Gastrocnemius medialis (tissue), 4 donors: ENCODE data around the gene PTPRR.
"Not testable (repeated sequence)": the region's sequence is repeated elsewhere in the genome, so short reads cannot be mapped to it uniquely, and the experiment has no call there.

Experiments
- CTCF ChIP-seq, 5 experiments: fragments of 450-650 bp in 3 of 5; fragments of 200-600 bp in 2 of 5; sonication (generic) in 2 of 5; IDR thresholded peaks in 4 of 5; conservative IDR thresholded peaks in 1 of 5; 1 replicate in 4 of 5; 2 replicates in 1 of 5; pipeline ENCODE4 v1.5.1; 2016 to 2019; ENCODE audit warnings: antibody characterized with exemption in 5 of 5, mild to moderate bottlenecking in 3 of 5, moderate library complexity in 3 of 5
- POLR2A ChIP-seq, 2 donors: fragments of 450-650 bp; IDR thresholded peaks; one replicate each; pipeline ENCODE4 v1.6.1; 2017; ENCODE audit warnings: antibody characterized with exemption in 2 of 2, mild to moderate bottlenecking in 2 of 2, moderate library complexity in 2 of 2

DNA sequence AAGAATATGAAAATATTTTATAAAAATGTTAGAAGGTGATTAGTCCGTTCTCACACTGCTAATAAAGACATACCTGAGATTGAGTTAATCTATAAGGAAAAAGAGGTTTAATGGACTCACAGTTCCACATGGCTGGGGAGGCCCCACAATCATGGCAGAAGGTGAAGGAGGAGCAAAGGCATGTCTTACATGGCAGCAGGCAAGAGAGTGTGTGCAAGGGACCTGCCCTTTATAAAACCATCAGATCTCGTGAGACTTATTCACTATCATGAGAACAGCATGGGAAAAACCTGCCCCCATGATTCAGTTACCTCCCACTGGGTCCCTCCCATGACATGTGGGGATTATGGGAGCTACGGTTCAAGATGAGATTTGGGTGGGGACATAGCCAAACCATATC is 185.3 kb downstream of the PTPRR start:
- not testable (repeated sequence) for TF ChIP-seq POLR2A (IDR thresholded peaks at IDR 0.05); CTCF (IDR thresholded peaks at IDR 0.05 in 4 of 5, conservative IDR thresholded peaks at IDR 0.05 in 1 of 5)
